Measurements from ENCODE around the gene HRNR.
A peak's percentile ranks its signal among the peaks of the same experiment; 100 is the strongest.

The HRNR gene

GRCh38 chr1:152170287-152170905 lies 53.6 kb downstream of the HRNR start:
- Histone ChIP-seq H3K9me2 (replicated peaks; ENCODE audit: low read depth, low read length) (no peaks in the 10 kb centered on the region), H3K9ac (ENCODE audit: low read depth, low read length, poor library complexity, severe bottlenecking) (no peak overlapping the region), H2AFZ (ENCODE audit: low read length) (peak overlapping the region; percentile 51; the same call in 1 of the 2 replicates), H3K27me3 (ENCODE audit: insufficient read depth, low read length, poor library complexity, severe bottlenecking) (no peaks in the 10 kb centered on the region), H3F3A (ENCODE audit: low read depth) (no peaks in the 10 kb centered on the region), H3K9me3 (ENCODE audit: insufficient read depth, low read depth, low read length) (no peaks in the 10 kb centered on the region), H3K4me2 (ENCODE audit: low read depth, low read length, poor library complexity, severe bottlenecking) (no peak overlapping the region), H4K20me1 (ENCODE audit: insufficient read depth, low read length, poor library complexity, severe bottlenecking) (no peaks in the 10 kb centered on the region), H3K4me1 (ENCODE audit: insufficient read depth, low read length, poor library complexity, severe bottlenecking) (peaks cover 37% of the 10 kb centered on the region), H3K36me3 (ENCODE audit: insufficient read depth, low read length) (no peaks in the 10 kb centered on the region), H3K79me2 (ENCODE audit: insufficient read depth, low read length) (no peaks in the 10 kb centered on the region), H3K4me3 (ENCODE audit: low read length, poor library complexity, severe bottlenecking) (no peak overlapping the region)
- no peak for TF ChIP-seq CTCF (conservative IDR thresholded peaks at IDR 0.05; ENCODE audit: low read length)
- TF ChIP-seq EZH2phosphoT487 (IDR thresholded peaks at IDR 0.05; ENCODE audit: borderline replicate concordance), result no peak

- Histone ChIP-seq H4K20me1 (ENCODE audit: insufficient read depth, low read length, poor library complexity, severe bottlenecking) (no peaks in the 10 kb centered on the region), H3K4me1 (ENCODE audit: insufficient read depth, low read length, poor library complexity, severe bottlenecking) (peaks cover 38% of the 10 kb centered on the region), H3F3A (ENCODE audit: low read depth) (no peaks in the 10 kb centered on the region), H3K9me3 (ENCODE audit: insufficient read depth, low read depth, low read length) (no peaks in the 10 kb centered on the region), H3K27me3 (ENCODE audit: insufficient read depth, low read length, poor library complexity, severe bottlenecking) (no peaks in the 10 kb centered on the region), H3K36me3 (ENCODE audit: insufficient read depth, low read length) (no peaks in the 10 kb centered on the region), H2AFZ (ENCODE audit: low read length) (no peak overlapping the region), H3K9ac (ENCODE audit: low read depth, low read length, poor library complexity, severe bottlenecking) (no peak overlapping the region), H3K4me2 (ENCODE audit: low read depth, low read length, poor library complexity, severe bottlenecking) (no peak overlapping the region), H3K9me2 (replicated peaks; ENCODE audit: low read depth, low read length) (no peaks in the 10 kb centered on the region), H3K4me3 (ENCODE audit: low read length, poor library complexity, severe bottlenecking) (no peak overlapping the region), H3K79me2 (ENCODE audit: insufficient read depth, low read length) (no peaks in the 10 kb centered on the region)
- TF ChIP-seq EZH2phosphoT487 (IDR thresholded peaks at IDR 0.05; ENCODE audit: borderline replicate concordance) (no peak), CTCF (conservative IDR thresholded peaks at IDR 0.05; ENCODE audit: low read length) (no peak)
Measured at GRCh38 chr1:152169366-152170025, 54.5 kb downstream of the HRNR start.

- Histone ChIP-seq H3K9me2 (replicated peaks; ENCODE audit: low read depth, low read length) (no peaks in the 10 kb centered on the region), H3K9ac (ENCODE audit: low read depth, low read length, poor library complexity, severe bottlenecking) (peak overlapping the region; percentile 46), H3K79me2 (ENCODE audit: insufficient read depth, low read length) (no peaks in the 10 kb centered on the region), H3K4me1 (ENCODE audit: insufficient read depth, low read length, poor library complexity, severe bottlenecking) (peaks cover 38% of the 10 kb centered on the region), H3F3A (ENCODE audit: low read depth) (no peaks in the 10 kb centered on the region), H3K4me2 (ENCODE audit: low read depth, low read length, poor library complexity, severe bottlenecking) (no peak overlapping the region), H3K9me3 (ENCODE audit: insufficient read depth, low read depth, low read length) (no peaks in the 10 kb centered on the region), H3K27me3 (ENCODE audit: insufficient read depth, low read length, poor library complexity, severe bottlenecking) (no peaks in the 10 kb centered on the region), H3K36me3 (ENCODE audit: insufficient read depth, low read length) (no peaks in the 10 kb centered on the region), H3K4me3 (ENCODE audit: low read length, poor library complexity, severe bottlenecking) (no peak overlapping the region), H2AFZ (ENCODE audit: low read length) (no peak overlapping the region), H4K20me1 (ENCODE audit: insufficient read depth, low read length, poor library complexity, severe bottlenecking) (no peaks in the 10 kb centered on the region)
- TF ChIP-seq CTCF (conservative IDR thresholded peaks at IDR 0.05; ENCODE audit: low read length) (no peak), EZH2phosphoT487 (IDR thresholded peaks at IDR 0.05; ENCODE audit: borderline replicate concordance) (no peak)
Measured at GRCh38 chr1:152168535-152168868, 55.5 kb downstream of the HRNR start.
